ENCODE measurements around the gene NEU4. TPM values are rescaled to one million over a fixed set of nuclear protein-coding genes. Genes with fewer than 3 reads are reported as not detected.

Gene NEU4
- total RNA-seq, 1 experiment from 2014 or later, result 3.9 TPM

GRCh38 chr2:241764275-241765241 is 44.4 kb upstream of the NEU4 start:
- intact Hi-C loops (cut with micrococcal nuclease; ENCODE audit: unreplicated experiment), result no loop called here
- no peaks in the 10 kb centered on the region for H3K9me3 Mint-ChIP-seq (ENCODE audit: unreplicated experiment)
- no peaks in the 10 kb centered on the region for H3K27me3 Mint-ChIP-seq (ENCODE audit: insufficient read depth, unreplicated experiment)
- Histone ChIP-seq H3K9me3 (no peaks in the 10 kb centered on the region), H3K27me3 (replicated peaks; ENCODE audit: control insufficient read depth, insufficient read depth, low read length) (no peaks in the 10 kb centered on the region), H3K4me3 (ENCODE audit: low read depth, low read length) (no peak overlapping the region), H3K4me1 (no peaks in the 10 kb centered on the region), H3K36me3 (ENCODE audit: control insufficient read depth, insufficient read depth, low read length) (no peaks in the 10 kb centered on the region)
- DNase-seq, result no peak
- BruUV-seq (replicated peaks), result no TSS peak
- peaks cover 8% of the 10 kb centered on the region for H3K36me3 Mint-ChIP-seq (ENCODE audit: insufficient read depth, unreplicated experiment)
- H3K4me3 Mint-ChIP-seq (ENCODE audit: unreplicated experiment), result no peak overlapping the region
- ChIA-PET CTCF (no interaction called here), POLR2A (no interaction called here)
- peaks cover 9% of the 10 kb centered on the region for H3K4me1 Mint-ChIP-seq (ENCODE audit: low read depth, unreplicated experiment)
- TF ChIP-seq CTCF (IDR thresholded peaks at IDR 0.05; ENCODE audit: insufficient read depth in 1 of 2, low read depth in 1 of 2, low read length in 1 of 2, severe bottlenecking in 1 of 2, unreplicated experiment in 1 of 2), result no peak
- no peak overlapping the region for H3K27ac Mint-ChIP-seq (ENCODE audit: unreplicated experiment)

GRCh38 chr2:241767464-241768250 is 41.3 kb upstream of the NEU4 start:
- Histone ChIP-seq H3K27me3 (replicated peaks; ENCODE audit: control insufficient read depth, insufficient read depth, low read length) (no peaks in the 10 kb centered on the region), H3K9me3 (no peaks in the 10 kb centered on the region), H3K4me3 (ENCODE audit: low read depth, low read length) (no peak overlapping the region), H3K4me1 (peaks cover 26% of the 10 kb centered on the region), H3K36me3 (ENCODE audit: control insufficient read depth, insufficient read depth, low read length) (no peaks in the 10 kb centered on the region)
- DNase-seq, result no peak
- ChIA-PET CTCF (no interaction called here), POLR2A (no interaction called here)
- TF ChIP-seq CTCF (IDR thresholded peaks at IDR 0.05; ENCODE audit: insufficient read depth in 1 of 2, low read depth in 1 of 2, low read length in 1 of 2, severe bottlenecking in 1 of 2, unreplicated experiment in 1 of 2), result no peak
- Mint-ChIP-seq H3K9me3 (ENCODE audit: unreplicated experiment) (no peaks in the 10 kb centered on the region), H3K27ac (ENCODE audit: unreplicated experiment) (no peak overlapping the region), H3K36me3 (ENCODE audit: insufficient read depth, unreplicated experiment) (peaks cover 15% of the 10 kb centered on the region), H3K4me1 (ENCODE audit: low read depth, unreplicated experiment) (peaks cover 11% of the 10 kb centered on the region), H3K27me3 (ENCODE audit: insufficient read depth, unreplicated experiment) (no peaks in the 10 kb centered on the region), H3K4me3 (ENCODE audit: unreplicated experiment) (no peak overlapping the region)
- intact Hi-C loops (cut with micrococcal nuclease; ENCODE audit: unreplicated experiment), result no loop called here
- no TSS peak for BruUV-seq (replicated peaks)

GRCh38 chr2:241768251-241768711 is 40.7 kb upstream of the NEU4 start:
- Mint-ChIP-seq H3K9me3 (ENCODE audit: unreplicated experiment) (no peaks in the 10 kb centered on the region), H3K27ac (ENCODE audit: unreplicated experiment) (no peak overlapping the region), H3K4me1 (ENCODE audit: low read depth, unreplicated experiment) (peaks cover 10% of the 10 kb centered on the region), H3K36me3 (ENCODE audit: insufficient read depth, unreplicated experiment) (peaks cover 12% of the 10 kb centered on the region), H3K27me3 (ENCODE audit: insufficient read depth, unreplicated experiment) (no peaks in the 10 kb centered on the region), H3K4me3 (ENCODE audit: unreplicated experiment) (no peak overlapping the region)
- H3K9me3 ChIP-seq, result no peaks in the 10 kb centered on the region
- TF ChIP-seq CTCF (IDR thresholded peaks at IDR 0.05; ENCODE audit: insufficient read depth in 1 of 2, low read depth in 1 of 2, low read length in 1 of 2, severe bottlenecking in 1 of 2, unreplicated experiment in 1 of 2), result no peak
- ChIA-PET POLR2A (no interaction called here), CTCF (no interaction called here)
- intact Hi-C loops (cut with micrococcal nuclease; ENCODE audit: unreplicated experiment), result no loop called here
- peaks cover 29% of the 10 kb centered on the region for H3K4me1 ChIP-seq
- no peaks in the 10 kb centered on the region for H3K36me3 ChIP-seq (ENCODE audit: control insufficient read depth, insufficient read depth, low read length)
- no peaks in the 10 kb centered on the region for H3K27me3 ChIP-seq (replicated peaks; ENCODE audit: control insufficient read depth, insufficient read depth, low read length)
- H3K4me3 ChIP-seq (ENCODE audit: low read depth, low read length), result no peak overlapping the region
- no peak for DNase-seq
- no TSS peak for BruUV-seq (replicated peaks)

All from Caco-2 (cell line).